Measurements from ENCODE around the gene FOXE3. TPM values are rescaled to one million over a fixed set of nuclear protein-coding genes. Genes with fewer than 3 reads are reported as not detected.

FOXE3 gene
- total RNA-seq, 1 experiment from 2014 or later = 0.20 TPM

DNA sequence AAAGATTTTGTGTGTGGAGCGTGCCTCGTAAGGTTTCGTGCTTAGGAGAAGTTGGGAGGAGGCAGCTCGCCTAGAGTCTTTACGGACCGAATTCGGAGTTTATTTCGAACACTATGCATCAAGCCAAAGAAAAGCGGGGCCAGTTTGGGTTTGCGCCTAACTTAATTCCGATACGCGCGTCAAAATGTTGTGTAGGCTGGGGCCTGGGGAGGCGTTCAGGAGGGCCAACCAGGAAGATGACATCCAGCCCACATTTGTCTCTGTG, 28.1 kb downstream of the FOXE3 start:
- DNase-seq (ENCODE audit: low read depth, low spot score) (no peak), ATAC-seq (no peak)
- Histone ChIP-seq H3K9me3 (ENCODE audit: control insufficient read depth in 1 of 2, insufficient read depth in 1 of 2, low read depth in 1 of 2, low read length in 2 of 2) (no peaks in the 10 kb centered on the region), H3K27me3 (ENCODE audit: insufficient read depth, low read length) (peaks cover 14% of the 10 kb centered on the region; the same call in 1 of the 2 replicates), H3K79me2 (ENCODE audit: insufficient read depth, low read length) (no peaks in the 10 kb centered on the region), H3K4me1 (ENCODE audit: control insufficient read depth in 1 of 2, insufficient read depth in 2 of 2, low read length in 2 of 2) (no peaks in the 10 kb centered on the region), H3K4me2 (ENCODE audit: low read length) (no peak overlapping the region), H3K9me2 (ENCODE audit: insufficient read depth) (no peaks in the 10 kb centered on the region), H3K36me3 (ENCODE audit: control insufficient read depth in 1 of 2, insufficient read depth in 2 of 2, low read length in 2 of 2) (no peaks in the 10 kb centered on the region), H3K27ac (ENCODE audit: low read depth, low read length) (no peak overlapping the region), H4K20me1 (ENCODE audit: insufficient read depth) (no peaks in the 10 kb centered on the region), H3K9ac (ENCODE audit: low read length) (no peak overlapping the region), H3K4me3 (replicated peaks in 1 of 2; ENCODE audit: low read depth in 1 of 2, low read length in 2 of 2) (no peak overlapping the region), H2AFZ (ENCODE audit: low read depth, low read length, poor library complexity, severe bottlenecking) (no peak overlapping the region)
- TF ChIP-seq POLR2AphosphoS5 (IDR thresholded peaks at IDR 0.05; ENCODE audit: low read depth, low read length) (no peak), SIN3A (IDR thresholded peaks at IDR 0.05; ENCODE audit: low read depth) (no peak), ZFX (IDR thresholded peaks at IDR 0.05) (no peak), CBX3 (IDR thresholded peaks at IDR 0.05; ENCODE audit: low read depth) (no peak), SRF (IDR thresholded peaks at IDR 0.05; ENCODE audit: low read depth) (no peak), TCF7L2 (IDR thresholded peaks at IDR 0.05; ENCODE audit: borderline replicate concordance, extremely low read depth, insufficient read depth, insufficient read length) (no peak), ELF1 (IDR thresholded peaks at IDR 0.05; ENCODE audit: borderline replicate concordance, low read depth) (no peak), POLR2A (IDR thresholded peaks at IDR 0.05; ENCODE audit: borderline replicate concordance, extremely low read depth, insufficient read depth, insufficient read length) (no peak), YY1 (IDR thresholded peaks at IDR 0.05; ENCODE audit: extremely low read depth, insufficient replicate concordance, low read depth, low read length) (no peak), ZNF274 (IDR thresholded peaks at IDR 0.05; ENCODE audit: low read depth, low read length) (no peak), JUND (IDR thresholded peaks at IDR 0.05) (no peak), EZH2phosphoT487 (IDR thresholded peaks at IDR 0.05; ENCODE audit: borderline replicate concordance) (no peak), EGR1 (IDR thresholded peaks at IDR 0.05; ENCODE audit: low read depth) (no peak), FOSL1 (IDR thresholded peaks at IDR 0.05; ENCODE audit: low read depth) (no peak)
- TF ChIP-seq, protein P1, sequence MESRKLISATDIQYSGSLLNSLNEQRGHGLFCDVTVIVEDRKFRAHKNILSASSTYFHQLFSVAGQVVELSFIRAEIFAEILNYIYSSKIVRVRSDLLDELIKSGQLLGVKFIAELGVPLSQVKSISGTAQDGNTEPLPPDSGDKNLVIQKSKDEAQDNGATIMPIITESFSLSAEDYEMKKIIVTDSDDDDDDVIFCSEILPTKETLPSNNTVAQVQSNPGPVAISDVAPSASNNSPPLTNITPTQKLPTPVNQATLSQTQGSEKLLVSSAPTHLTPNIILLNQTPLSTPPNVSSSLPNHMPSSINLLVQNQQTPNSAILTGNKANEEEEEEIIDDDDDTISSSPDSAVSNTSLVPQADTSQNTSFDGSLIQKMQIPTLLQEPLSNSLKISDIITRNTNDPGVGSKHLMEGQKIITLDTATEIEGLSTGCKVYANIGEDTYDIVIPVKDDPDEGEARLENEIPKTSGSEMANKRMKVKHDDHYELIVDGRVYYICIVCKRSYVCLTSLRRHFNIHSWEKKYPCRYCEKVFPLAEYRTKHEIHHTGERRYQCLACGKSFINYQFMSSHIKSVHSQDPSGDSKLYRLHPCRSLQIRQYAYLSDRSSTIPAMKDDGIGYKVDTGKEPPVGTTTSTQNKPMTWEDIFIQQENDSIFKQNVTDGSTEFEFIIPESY (IDR thresholded peaks at IDR 0.05; ENCODE audit: extremely low read depth, insufficient replicate concordance, low read length) = no peak
- TF ChIP-seq, protein P2, sequence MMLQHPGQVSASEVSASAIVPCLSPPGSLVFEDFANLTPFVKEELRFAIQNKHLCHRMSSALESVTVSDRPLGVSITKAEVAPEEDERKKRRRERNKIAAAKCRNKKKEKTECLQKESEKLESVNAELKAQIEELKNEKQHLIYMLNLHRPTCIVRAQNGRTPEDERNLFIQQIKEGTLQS (IDR thresholded peaks at IDR 0.05) = no peak
- TF ChIP-seq, protein P3, sequence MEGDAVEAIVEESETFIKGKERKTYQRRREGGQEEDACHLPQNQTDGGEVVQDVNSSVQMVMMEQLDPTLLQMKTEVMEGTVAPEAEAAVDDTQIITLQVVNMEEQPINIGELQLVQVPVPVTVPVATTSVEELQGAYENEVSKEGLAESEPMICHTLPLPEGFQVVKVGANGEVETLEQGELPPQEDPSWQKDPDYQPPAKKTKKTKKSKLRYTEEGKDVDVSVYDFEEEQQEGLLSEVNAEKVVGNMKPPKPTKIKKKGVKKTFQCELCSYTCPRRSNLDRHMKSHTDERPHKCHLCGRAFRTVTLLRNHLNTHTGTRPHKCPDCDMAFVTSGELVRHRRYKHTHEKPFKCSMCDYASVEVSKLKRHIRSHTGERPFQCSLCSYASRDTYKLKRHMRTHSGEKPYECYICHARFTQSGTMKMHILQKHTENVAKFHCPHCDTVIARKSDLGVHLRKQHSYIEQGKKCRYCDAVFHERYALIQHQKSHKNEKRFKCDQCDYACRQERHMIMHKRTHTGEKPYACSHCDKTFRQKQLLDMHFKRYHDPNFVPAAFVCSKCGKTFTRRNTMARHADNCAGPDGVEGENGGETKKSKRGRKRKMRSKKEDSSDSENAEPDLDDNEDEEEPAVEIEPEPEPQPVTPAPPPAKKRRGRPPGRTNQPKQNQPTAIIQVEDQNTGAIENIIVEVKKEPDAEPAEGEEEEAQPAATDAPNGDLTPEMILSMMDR (IDR thresholded peaks at IDR 0.05 in 2 of 3, conservative IDR thresholded peaks at IDR 0.05 in 1 of 3; ENCODE audit: borderline replicate concordance in 1 of 3, insufficient read depth in 1 of 3, low read depth in 2 of 3, low read length in 2 of 3) = no peak
- RAD21 ChIA-PET (ENCODE audit: low non-redundant PET in 1 of 2, low total read pairs in 2 of 2, uncharacterized antibody in 2 of 2, unreplicated experiment in 2 of 2) = no interaction called here
- BruUV-seq (replicated peaks) = no TSS peak
- POLR2A ChIA-PET = no interaction called here
- CTCF ChIA-PET = no interaction called here
- intact Hi-C loops (cut with micrococcal nuclease) = no loop called here

Measured in HCT116 (cell line).